Islet of Langerhans (tissue), 1 donor: Measurements from ENCODE around the gene RGPD5.
"Not testable (repeated sequence)": the region's sequence is repeated elsewhere in the genome, so short reads cannot be mapped to it uniquely, and the experiment has no call there.

Experiments
- FAIRE-seq: peaks from one replicate; lab custom pipeline; 2011; peaks lifted over from hg19 to GRCh38; lab: Jason Lieb, UNC

Gene RGPD5

GRCh38 chr2:109794074-109794737, at the start of gene RGPD5:
Gene RGPD5, plus strand, starts transcription at chr2:109794305. Its CDS starts 161 bp downstream, at chr2:109794466.
- FAIRE-seq = not testable (repeated sequence)

GRCh38 chr2:109751572-109751971, 42.5 kb upstream of the RGPD5 start:
- FAIRE-seq = not testable (repeated sequence)

- FAIRE-seq = not testable (repeated sequence)
Observed at GRCh38 chr2:109757163-109757824, 36.8 kb upstream of the RGPD5 start.

- not testable (repeated sequence) for FAIRE-seq
Observed at GRCh38 chr2:109760265-109761042, 33.7 kb upstream of the RGPD5 start.

GRCh38 chr2:109761043-109761454, 33.1 kb upstream of the RGPD5 start:
- FAIRE-seq = not testable (repeated sequence)

- FAIRE-seq = not testable (repeated sequence)
Observed at GRCh38 chr2:109761976-109762375, 32.1 kb upstream of the RGPD5 start.

GRCh38 chr2:109766074-109766473, 28.0 kb upstream of the RGPD5 start:
- not testable (repeated sequence) for FAIRE-seq

- not testable (repeated sequence) for FAIRE-seq
Observed at GRCh38 chr2:109766886-109767578, 27.1 kb upstream of the RGPD5 start.

GRCh38 chr2:109768934-109769333, 25.2 kb upstream of the RGPD5 start:
- not testable (repeated sequence) for FAIRE-seq

GRCh38 chr2:109779118-109779517, 15.0 kb upstream of the RGPD5 start:
- FAIRE-seq = not testable (repeated sequence)

GRCh38 chr2:109781147-109781816, 12.8 kb upstream of the RGPD5 start:
- FAIRE-seq = not testable (repeated sequence)

GRCh38 chr2:109782446-109782993, 11.6 kb upstream of the RGPD5 start:
- not testable (repeated sequence) for FAIRE-seq

GRCh38 chr2:109791530-109792279, 2.4 kb upstream of the RGPD5 start:
- not testable (repeated sequence) for FAIRE-seq

- FAIRE-seq = not testable (repeated sequence)
Observed at GRCh38 chr2:109792659-109793058, 1.4 kb upstream of the RGPD5 start.

- not testable (repeated sequence) for FAIRE-seq
Observed at GRCh38 chr2:109871129-109871751, 77.1 kb downstream of the RGPD5 start.

- FAIRE-seq = not testable (repeated sequence)
Observed at GRCh38 chr2:109876625-109877024, 82.5 kb downstream of the RGPD5 start.

- not testable (repeated sequence) for FAIRE-seq
Observed at GRCh38 chr2:109882112-109882511, 88.0 kb downstream of the RGPD5 start.

GRCh38 chr2:109888414-109888813, 94.3 kb downstream of the RGPD5 start:
- FAIRE-seq = not testable (repeated sequence)

GRCh38 chr2:109889909-109890308, 95.8 kb downstream of the RGPD5 start:
- FAIRE-seq = not testable (repeated sequence)

GRCh38 chr2:109891024-109891423, 96.9 kb downstream of the RGPD5 start:
- not testable (repeated sequence) for FAIRE-seq
